ENCODE data around the gene ZNF835. TPM values are rescaled to one million over a fixed set of nuclear protein-coding genes. Genes with fewer than 3 reads are reported as not detected.
"Not testable (repeated sequence)": the region's sequence is repeated elsewhere in the genome, so short reads cannot be mapped to it uniquely, and the experiment has no call there.

ZNF835 gene
- 0.49 and 0.71 TPM in 2 replicates for total RNA-seq (2014; rRNA removed; shearing (Covaris generic))

DNA sequence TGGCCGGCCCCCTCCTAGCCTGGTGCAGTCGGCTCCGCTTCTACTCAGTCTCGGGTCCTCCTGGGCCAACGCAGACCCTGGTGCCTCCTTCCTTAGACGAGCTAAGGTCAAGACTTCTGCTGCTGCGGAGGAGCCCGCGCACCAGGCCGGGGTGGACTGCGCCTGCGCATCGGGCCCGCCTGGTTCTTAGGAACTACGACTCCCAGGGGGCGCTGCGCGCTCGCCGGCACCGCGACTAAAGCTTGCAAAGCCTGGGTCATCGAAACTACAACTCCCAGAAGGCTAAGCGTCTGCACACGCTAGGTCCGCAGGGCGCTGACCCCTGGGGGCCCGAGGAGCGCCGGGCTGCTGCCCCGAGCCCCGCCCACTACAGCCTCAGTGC, at the start of gene ZNF835:
TSS of gene ZNF835 (minus strand) at position 145 of the 382 bp plus-strand sequence. CDS start 6,559 bp downstream, outside the sequence.
- DNase-seq (ENCODE audit: low read depth), result peak; percentile 51

GRCh38 chr19:56720281-56720680, 48.7 kb upstream of the ZNF835 start:
- DNase-seq (ENCODE audit: low read depth), result peak; percentile 39

DNA sequence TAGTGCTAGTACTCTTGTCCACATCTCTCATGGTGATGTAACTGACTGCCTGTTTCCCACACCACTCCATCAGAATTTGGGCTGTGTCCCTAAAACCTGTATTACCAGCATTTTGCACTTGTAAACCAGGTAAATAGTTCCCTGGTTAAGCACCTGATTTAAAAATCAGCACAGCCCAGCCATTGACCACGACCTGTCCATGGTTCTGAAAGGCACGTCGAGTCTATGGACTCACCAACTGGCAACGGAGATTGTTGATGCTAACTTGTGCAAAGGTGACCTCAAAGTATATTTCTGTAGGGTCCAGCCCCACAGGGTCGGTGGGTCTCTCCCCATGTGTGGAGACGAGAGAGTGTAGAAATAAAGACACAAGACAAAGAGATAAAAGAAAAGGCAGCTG, 46.7 kb upstream of the ZNF835 start:
- no peak for DNase-seq (ENCODE audit: low read depth)

DNA sequence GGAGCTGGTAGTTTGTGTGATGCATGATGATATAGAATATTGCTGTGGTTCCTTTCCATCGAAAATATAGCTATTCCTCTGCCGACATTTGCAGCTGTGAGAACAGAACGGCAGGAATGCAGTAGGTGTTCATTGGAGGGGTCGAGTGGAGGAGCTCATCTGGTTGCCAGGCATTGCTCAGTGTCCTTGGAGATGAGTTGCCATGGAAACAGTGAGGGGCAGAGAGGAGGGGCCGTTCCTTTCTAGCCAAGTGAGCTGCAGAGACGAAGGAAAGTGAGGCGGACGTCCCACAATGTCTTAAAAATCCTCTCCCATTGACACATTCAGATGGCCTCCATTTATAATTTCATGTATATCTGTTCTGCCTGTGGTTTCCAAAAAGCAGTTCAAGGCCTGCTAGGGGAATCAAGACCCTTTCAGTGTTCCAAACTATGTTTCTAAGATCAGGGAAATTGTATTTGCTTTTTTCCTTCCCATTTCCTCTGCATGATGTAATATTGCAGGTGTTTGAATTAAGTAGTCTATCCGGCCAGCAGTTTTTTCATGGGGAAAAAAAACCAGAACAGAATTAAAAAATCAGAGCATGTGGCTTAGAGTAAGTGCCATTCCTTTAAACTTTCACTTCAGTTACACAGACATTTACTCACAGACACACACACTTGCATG, 41.2 kb upstream of the ZNF835 start:
- no peak for DNase-seq (ENCODE audit: low read depth)

DNA sequence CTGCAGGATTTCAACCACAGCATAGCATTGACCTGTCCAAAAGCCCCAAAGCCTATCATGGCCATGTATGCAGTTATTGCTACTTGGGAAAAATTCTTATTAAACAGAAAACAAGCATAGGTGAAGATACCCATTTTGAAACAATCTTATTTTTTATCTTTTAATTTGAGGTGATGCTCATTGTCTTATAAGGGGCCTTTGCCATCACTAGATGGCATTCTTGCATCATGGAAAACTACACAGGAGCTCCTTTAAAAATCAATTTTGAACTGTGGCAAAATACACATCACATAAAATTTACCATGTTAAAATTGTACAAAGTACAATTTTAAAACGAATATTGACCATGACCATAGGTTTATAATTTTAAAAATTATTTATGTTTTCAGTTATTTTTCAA, 38.9 kb upstream of the ZNF835 start:
- DNase-seq (ENCODE audit: low read depth), result no peak

GRCh38 chr19:56707821-56708220, 36.3 kb upstream of the ZNF835 start:
- no peak for DNase-seq (ENCODE audit: low read depth)

DNA sequence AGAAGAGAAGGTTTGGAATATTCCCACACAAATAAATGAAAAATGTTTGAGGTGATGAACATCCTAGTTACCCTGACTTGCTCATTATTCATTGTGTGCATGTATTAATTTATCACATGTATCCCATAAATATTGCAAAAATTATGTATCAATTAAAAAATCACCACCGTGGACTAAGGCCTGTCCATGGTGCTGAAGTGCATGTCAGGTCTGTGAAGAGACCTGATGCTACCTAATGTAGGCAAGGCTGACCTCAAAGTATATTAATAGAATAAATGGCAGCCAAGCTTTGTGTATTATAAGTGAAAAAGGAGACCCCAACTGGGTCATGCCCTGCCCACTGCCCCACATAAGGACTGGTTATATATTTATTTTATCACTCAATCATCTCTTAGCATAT, 34.4 kb upstream of the ZNF835 start:
- DNase-seq (ENCODE audit: low read depth), result no peak

GRCh38 chr19:56701895-56702294, 30.3 kb upstream of the ZNF835 start:
- no peak for DNase-seq (ENCODE audit: low read depth)

GRCh38 chr19:56699552-56699951, 28.0 kb upstream of the ZNF835 start:
- no peak for DNase-seq (ENCODE audit: low read depth)

GRCh38 chr19:56692206-56692895, 20.8 kb upstream of the ZNF835 start:
- peak; percentile 25 for DNase-seq (ENCODE audit: low read depth)

DNA sequence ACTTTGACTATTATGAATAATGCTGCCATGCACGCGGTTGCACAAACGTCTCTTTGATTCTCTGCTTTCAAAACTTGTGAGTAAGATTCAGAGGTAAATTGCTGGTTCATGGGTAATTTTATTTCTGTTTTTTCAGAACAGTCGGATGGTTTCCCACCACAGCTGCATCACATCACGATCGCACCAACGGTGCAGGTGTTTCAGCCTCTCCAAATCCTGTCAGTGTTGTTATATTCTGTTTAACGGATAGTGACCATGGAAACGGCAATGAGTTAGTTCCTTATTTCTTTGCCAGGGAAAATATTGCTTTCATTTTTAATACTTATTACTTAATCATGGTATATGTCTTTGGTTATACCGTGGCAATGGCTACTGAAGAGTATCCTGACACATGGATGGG, 19.1 kb upstream of the ZNF835 start:
- no peak for DNase-seq (ENCODE audit: low read depth)

DNA sequence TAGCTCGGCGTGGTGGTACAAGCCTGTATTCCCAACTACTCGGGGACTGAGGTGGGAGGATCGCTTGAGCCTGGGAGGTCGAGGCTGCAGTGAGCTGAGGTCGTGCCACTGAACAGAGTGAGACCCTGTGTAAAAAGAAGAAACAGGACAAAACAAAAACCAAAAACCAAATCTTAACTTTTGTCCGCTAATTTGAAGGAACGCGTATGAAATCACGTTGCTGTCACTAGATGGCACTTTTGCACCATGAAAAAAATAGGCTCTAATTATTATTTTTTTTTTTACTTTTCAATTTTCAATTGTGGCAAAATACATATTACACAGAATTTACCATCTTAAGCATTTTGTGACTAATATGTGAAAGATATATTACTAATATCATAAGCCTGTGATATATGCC, 17.6 kb upstream of the ZNF835 start:
- no peak for DNase-seq (ENCODE audit: low read depth)

DNA sequence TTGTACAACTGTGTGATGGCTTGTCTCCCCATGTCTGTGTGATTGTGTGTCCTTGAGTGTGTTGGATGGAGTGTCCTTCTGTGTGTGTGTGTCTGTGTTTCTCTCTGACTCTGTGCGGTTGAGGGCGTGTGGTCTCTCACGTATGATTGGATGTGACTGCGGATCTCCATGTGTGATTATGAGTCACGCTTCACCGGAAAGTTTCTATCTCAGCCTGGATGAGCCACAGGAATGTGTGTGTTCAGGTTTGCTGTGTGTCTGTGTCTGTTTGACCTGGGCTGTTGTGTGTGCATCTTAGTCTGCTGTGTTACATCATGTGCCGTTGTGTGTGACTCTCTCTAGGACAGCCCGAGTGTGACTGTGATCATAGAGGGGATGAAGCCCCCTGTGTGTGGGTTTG, 15.5 kb upstream of the ZNF835 start:
- DNase-seq (ENCODE audit: low read depth), result peak; percentile 46

- no peak for DNase-seq (ENCODE audit: low read depth)
These were observed 11.6 kb upstream of the ZNF835 start for GRCh38 chr19:56683116-56683515.

DNA sequence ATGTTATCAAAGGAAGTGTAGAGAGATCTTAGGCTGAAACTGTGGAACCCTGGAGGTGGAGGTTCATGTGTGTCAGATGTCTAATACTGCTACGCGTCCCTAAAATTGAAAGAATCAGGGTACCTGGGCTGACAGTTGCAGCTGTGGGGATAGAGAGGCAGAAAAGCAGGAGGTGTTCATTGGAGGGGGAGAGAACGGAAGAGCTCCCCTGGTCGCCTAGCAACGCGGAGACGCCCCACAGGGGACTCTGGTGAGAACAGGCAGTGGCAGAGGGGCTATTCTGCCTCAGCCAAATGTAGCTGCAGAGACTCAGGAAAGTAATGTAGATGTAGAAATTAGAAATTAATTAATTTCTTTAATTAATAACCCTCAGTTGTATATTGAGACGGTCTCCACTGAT, 10.1 kb upstream of the ZNF835 start:
- DNase-seq (ENCODE audit: low read depth), result no peak

- no peak for DNase-seq (ENCODE audit: low read depth)
These were observed 6.6 kb upstream of the ZNF835 start for GRCh38 chr19:56678205-56678604.

- DNase-seq (ENCODE audit: low read depth), result not testable (repeated sequence)
These were observed 1.1 kb upstream of the ZNF835 start for GRCh38 chr19:56672610-56673009.

GRCh38 chr19:56670961-56671612, 470 bp downstream of the ZNF835 start:
- DNase-seq (ENCODE audit: low read depth), result no peak

GRCh38 chr19:56670401-56670960, 1.1 kb downstream of the ZNF835 start:
- no peak for DNase-seq (ENCODE audit: low read depth)

DNA sequence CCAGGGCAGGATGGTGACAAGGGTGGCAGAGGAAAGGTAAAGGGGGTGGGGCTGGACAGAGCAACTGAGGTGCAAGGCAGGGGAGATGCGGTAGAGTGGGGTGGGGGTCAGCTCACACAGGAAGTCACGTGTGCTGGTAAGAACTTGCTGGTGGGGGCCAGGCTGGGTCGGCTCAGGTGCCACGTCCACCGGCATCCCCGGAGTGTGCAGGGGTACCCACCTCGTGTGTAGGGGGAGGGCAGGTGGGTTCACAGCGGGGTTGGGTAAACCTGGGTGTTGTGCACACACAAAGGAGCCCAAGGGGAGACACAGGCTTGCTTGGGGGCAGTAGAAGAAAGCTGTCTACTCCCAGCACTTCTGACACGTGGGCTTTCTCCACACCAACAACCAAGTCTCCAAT, 2.9 kb downstream of the ZNF835 start:
- DNase-seq (ENCODE audit: low read depth), result no peak

DNA sequence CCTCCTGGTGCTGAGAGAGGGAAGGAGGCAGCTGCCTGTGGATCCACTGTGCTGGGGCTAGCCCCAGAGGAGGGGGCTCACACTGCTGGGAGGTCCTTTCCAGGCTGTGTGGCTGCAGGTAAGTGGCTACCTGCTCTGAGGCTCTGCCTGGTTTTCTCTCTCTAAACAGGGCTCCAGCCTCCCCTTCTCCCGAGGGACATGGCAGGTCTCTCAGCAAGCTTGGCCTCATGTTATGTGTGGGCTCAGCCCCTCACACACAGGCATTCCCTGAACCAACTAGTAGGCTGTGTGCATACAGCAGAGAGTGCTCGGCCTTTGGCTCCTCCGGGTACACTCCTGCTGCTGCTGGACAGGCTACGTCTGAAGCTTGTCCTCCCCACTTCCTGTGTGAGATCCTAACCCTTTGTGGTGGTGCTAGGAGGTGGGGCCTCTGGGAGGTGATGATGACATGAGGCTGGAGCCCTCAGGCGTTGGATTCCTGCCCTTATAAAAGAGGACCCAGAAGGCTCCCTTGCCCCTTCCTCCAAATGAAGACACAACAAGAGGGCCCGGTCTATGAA, 4.2 kb downstream of the ZNF835 start:
- no peak for DNase-seq (ENCODE audit: low read depth)

DNA sequence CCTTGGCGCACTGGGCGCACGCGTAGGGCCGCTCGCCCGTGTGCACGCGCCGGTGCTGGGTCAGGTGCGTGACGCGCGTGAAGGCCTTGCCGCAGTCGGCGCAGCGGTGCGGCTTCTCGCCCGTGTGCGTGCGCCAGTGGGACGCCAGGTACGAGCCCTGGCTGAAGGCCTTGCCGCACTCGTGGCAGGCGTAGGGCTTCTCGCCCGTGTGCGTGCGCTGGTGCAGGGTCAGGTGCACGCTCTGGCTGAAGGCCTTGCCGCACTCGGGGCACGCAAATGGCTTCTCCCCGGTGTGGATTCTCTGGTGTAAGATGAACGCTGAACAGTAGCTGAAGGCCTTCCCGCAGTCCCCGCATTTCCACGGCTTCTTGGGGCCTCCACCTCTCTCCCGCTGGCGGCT, 7.0 kb downstream of the ZNF835 start:
- no peak for DNase-seq (ENCODE audit: low read depth)

Measured in M059J (cell line).